K562 (cell line): Measurements from ENCODE around the gene GPER1.

Experiments
- BDP1 ChIP-seq: IDR thresholded peaks from 3 replicates; pipeline ENCODE4 v1.6.1; 2011; ENCODE audit not compliant: insufficient read length, insufficient read depth
- CEBPB ChIP-seq: fragments of 450-650 bp; IDR thresholded peaks from 2 replicates; pipeline ENCODE4 v1.6.1; 2016; ENCODE audit warnings: missing genetic modification characterization, missing compliant biosample characterization
- TAF15 ChIP-seq: fragments of 200-400 bp; formaldehyde crosslinking; IDR thresholded peaks from 2 replicates; pipeline ENCODE4 v1.6.1; 2017; ENCODE audit warnings: mild to moderate bottlenecking, low read depth, low read length, moderate library complexity

DNA sequence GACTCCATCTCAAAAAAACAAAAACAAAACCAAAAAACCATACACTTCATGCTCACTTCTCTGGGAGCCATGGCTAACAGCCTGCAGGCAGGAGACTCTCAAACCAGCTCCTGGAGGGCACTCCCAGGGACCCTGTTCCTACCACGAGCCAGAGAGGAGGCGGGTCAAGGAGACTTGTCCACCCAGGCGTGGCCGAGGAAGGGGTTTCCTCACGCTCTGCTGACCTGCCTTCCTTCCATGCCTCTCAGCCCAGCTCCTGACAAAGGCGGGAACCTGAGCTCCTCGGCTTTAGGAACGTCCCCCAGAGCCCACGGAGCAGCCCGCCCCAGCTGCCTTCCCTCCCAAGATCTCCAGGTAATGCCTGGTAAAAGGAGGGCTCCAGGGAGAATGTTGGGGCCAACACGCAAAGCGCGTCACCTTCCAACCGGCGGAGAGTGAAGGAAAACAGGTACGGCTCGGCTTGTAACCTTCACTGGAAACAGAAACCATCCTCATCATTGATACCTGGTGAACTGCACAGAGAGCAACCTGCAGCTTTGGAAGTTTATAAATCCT is 34.0 kb upstream of the GPER1 start:
- TF ChIP-seq CEBPB (tag) (no peak), TAF15 (no peak), BDP1 (no peak)
